ENCODE data around the gene RAD54L.
A peak's percentile ranks its signal among the peaks of the same experiment; 100 is the strongest.
"Not testable (repeated sequence)": the region's sequence is repeated elsewhere in the genome, so short reads cannot be mapped to it uniquely, and the experiment has no call there.

The RAD54L gene

GRCh38 chr1:46247436-46248121 is at the start of gene RAD54L:
Gene RAD54L (plus strand): TSS chr1:46247763. CDS start chr1:46248406, 643 bp downstream.
- DNase-seq (ENCODE audit: low spot score): peak; percentile 93

DNA sequence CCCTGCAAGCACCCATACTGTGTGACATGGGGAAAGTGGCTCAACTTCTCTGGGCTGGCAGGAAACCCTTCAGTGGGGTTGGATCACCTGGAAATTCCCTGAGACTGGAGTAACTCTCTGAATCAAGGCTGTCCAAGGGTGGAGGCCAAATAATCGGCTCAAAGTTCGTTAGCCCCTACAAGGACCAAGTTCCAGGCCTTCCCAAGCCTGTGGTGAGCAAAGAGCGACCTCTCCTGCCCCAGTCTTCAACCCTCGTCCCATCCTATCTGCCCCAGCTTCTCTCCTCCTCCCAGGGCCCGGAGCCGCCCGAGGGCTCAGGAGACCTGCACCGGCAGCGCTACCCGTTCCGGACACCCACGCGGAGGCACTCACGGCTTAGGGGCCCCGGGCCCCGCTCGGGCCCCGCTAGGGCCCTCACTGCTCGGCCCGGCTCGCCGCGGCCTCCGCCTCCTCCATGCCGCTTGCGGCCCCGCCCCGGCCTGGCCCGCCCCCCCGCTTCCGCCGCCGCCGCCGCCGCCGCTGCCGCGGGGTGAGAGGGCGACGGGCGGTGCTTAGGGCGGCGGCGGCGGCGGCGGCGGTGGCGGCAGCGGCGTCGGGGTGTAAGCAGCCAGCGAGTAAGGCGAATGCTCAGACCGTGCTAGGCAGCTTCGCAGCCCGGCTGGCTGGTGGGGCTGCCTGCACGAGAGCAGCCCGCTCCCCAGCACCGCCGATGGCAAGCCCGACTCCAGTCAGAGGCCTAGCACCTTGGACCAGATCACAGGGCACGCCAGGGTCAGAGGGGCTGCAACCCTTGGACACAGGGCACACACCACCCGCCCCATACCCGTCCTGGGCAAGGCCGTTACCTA is 49.4 kb upstream of the RAD54L start, which contains the start of gene POMGNT1:
TSS of gene POMGNT1 (minus strand) at position 471 of the 848 bp plus-strand sequence. CDS start 613 bp downstream, outside the sequence.
- peak; percentile 90 for DNase-seq (ENCODE audit: low spot score)

- no peak for DNase-seq (ENCODE audit: low spot score)
Measured at GRCh38 chr1:46199233-46199749, 48.3 kb upstream of the RAD54L start.

DNA sequence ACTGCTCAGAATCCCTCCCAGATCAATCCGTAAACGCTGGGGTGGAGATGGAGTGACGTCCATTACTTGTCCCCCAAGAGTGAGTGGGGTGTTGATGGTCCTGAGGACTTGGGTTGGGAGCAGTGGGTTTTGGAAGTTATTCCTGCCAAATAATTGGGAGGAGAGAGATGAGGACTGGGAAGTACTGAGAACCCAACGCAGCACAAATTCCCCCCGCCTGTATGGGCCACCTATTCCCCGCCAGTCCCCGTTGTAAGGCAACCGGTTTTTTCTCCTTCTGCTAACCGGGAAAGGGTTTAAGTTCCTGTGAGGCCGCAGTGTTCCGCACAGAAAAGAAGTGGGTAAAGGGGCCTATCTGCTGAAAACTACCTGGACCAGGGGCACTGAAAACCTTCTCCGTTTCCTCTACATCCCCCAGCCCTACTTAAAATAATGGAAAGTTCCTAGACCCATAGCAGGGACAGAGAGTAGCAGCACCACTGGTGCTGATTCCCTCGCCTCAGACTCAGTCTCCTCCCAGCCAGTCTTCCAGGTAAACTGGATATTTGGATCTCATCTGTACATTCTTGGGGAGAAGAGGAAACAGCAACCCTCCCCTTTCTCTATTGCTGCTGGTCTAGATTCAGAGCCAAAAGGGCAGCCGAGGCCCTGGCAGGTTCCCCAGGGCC is 43.7 kb upstream of the RAD54L start:
- DNase-seq (ENCODE audit: low spot score): no peak

- DNase-seq (ENCODE audit: low spot score): no peak
Measured at GRCh38 chr1:46204406-46204742, 43.2 kb upstream of the RAD54L start.

GRCh38 chr1:46205141-46205540 is 42.4 kb upstream of the RAD54L start:
- no peak for DNase-seq (ENCODE audit: low spot score)

DNA sequence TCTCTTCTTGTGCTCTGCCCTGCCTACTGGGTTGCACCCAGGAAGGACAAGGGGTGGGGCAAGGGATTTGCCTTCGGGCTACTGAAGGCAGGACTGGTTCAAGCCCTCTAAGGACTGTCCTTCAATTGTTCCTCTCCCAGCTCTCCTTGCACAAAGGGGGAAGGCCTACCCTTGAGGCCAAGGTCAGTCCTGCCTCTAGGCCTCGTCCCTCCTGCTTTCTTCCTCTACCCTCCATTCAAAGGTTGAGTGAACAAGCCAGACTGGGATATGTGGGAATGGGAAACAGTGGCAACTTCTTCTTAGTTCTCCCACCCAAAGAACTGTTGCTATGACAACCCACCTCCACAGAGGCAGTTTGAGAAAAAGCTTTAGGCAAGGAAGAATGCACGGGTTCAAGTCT is 41.8 kb upstream of the RAD54L start:
- no peak for DNase-seq (ENCODE audit: low spot score)

- DNase-seq (ENCODE audit: low spot score): no peak
Measured at GRCh38 chr1:46206399-46206798, 41.2 kb upstream of the RAD54L start.

DNA sequence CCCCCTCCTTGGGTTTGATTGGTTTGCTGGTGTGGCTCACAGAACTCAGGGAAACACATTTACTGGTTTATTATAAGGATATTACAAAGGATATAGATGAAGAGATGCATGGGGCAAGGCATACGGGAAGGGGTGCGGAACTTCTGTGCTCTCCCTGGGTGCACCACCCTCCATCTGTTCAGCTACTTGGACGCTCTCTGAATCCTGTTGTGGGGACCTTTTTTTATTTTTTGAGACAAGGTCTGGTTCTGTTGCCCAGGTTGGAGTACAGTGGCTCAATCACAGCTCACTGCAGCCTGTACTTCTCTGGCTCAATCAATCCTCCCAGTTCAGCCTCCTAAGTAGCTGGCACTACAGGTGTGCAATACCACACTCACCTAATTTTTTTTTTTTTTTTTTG is 37.0 kb upstream of the RAD54L start:
- DNase-seq (ENCODE audit: low spot score): no peak

DNA sequence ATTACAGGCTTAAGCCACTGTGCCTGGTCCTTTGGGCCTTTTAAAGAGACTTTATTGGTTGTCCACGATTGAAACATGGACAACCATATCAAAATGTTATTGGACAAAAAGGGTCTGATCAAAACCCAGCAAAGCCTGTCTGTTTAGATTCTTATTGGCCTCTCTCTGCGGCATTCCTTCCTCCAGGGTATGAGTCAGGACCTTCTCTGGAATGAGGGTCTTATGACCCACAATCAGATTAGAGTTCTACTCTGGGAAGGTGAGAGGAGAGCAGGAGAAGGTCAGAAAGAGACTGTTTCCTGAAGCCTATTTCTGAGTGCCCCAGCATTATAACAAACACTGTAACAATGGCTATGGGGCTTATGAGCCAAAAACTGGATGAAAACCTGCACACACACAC is 36.5 kb upstream of the RAD54L start:
- no peak for DNase-seq (ENCODE audit: low spot score)

DNA sequence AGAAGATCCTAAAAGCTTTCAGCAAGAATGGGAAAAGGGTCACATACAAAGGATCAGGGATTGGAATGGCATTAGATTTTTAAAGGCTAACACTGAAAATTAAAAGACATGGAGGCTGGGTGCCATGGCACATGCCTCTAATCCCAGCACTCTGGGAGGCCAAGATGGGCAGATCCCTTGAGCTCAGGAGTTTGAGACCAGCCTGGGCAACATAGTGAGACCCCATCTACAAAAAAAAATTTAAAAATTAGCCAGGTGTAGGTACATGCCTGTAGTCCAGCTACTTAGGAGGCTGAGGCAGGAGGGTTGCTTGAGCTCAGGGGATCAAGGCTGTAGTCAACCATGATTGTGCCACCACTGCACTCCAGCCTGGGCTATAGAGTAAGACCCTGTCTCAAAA is 32.1 kb upstream of the RAD54L start:
- no peak for DNase-seq (ENCODE audit: low spot score)

- no peak for DNase-seq (ENCODE audit: low spot score)
Measured at GRCh38 chr1:46218443-46218842, 29.1 kb upstream of the RAD54L start.

DNA sequence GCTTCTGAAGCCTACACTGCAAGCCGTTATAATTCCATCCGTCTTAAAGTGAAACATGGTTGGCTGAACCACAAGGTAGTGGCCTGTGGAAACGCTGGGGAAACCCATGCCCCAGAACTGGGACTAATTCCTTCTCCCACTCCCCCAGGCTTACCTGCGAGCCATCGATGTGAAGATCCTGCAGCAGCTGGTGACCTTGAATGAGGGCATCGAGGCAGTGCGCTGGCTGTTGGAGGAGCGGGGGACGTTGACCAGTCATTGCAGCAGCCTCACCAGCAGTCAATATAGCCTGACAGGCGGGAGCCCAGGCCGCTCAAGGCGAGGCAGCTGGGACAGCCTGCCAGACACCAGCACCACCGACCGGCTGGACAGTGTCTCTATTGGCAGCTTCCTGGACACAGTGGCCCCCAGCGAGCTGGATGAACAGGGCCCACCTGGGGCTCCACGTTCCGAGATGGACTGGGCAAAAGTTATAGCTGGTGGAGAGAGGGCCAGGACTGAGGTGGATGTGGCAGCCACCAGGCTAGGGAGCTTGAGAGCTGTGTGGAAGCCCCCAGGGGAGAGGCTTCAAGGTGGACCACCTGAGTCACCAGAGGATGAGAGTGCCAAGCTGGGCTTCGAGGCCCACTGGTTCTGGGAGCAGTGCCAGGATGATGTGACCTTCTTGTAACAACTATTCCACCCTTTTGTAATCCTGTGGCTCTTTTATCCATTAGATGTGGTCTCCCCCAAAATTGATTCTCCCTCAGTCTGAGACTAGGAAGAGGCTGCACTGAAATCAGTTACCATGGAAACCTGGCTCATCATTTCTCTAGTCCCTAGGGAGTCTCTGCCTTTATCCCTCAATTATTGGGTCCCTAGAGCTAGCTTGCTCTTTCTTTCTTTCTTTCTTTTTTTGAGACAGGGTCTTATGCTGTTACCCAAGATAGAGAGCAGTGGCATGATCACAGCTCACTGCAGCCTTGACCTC is 27.7 kb upstream of the RAD54L start:
- no peak for DNase-seq (ENCODE audit: low spot score)

DNA sequence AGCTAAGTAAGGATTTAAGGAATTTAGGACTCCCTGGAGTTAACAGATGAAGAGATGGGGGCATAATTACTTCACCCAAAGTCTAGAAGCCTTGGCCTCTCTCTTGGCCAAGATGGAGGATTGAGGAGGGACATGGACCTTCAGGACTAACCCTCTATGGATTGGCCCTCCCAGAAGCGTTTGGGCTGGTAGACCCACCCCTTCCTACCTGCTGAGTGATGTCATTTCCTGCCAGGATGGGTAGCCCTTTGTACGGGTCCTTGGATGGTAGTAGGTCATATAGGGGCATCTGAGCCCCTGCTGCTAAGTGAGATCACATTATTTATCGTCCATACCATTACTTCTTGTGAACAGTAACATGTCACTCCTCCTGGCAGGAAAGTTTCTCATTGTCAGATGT is 26.8 kb upstream of the RAD54L start:
- DNase-seq (ENCODE audit: low spot score): no peak

- DNase-seq (ENCODE audit: low spot score): no peak
Measured at GRCh38 chr1:46221749-46222148, 25.8 kb upstream of the RAD54L start.

DNA sequence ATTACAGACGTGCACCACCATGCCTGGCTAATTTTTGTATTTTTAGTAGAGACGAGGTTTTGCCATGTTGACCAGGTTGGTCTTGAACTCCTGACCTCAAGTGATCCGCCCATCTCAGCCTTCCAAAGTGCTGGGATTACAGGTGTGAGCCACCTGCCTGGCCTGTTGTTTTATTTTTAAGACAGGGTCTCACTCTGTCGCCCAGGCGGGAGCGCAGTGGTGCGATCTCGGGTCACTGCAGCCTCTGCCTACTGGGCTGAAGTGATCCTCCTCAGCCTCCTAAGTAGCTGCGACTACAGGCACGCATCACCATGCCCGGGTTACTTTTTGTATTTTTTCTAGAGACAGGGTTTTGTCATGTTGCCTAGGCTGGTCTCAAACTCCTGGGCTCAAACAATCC is 24.5 kb upstream of the RAD54L start:
- DNase-seq (ENCODE audit: low spot score): not testable (repeated sequence)

DNA sequence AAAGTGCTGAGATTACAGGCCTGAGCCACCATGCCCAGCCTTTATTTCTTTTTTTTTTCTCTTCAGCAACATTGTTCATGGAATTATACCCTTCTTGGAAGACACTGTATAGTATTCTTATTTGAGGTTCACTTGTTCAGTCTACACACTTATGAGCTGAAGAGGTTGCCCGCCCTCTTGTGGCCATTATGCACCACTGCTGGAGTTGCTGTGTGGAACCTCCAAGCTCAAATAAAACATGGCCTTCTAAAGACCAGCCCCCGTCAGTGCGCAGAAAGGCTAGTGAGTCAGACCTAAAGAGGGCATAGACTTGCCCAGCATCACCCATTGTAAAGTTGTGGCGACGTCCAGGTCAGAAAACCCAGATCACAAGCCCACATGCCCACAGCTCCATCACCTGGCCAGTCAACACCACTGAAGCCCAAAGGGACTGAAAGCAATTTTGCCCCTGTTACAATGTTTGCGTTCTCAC is 24.1 kb upstream of the RAD54L start:
- DNase-seq (ENCODE audit: low spot score): peak; percentile 48

DNA sequence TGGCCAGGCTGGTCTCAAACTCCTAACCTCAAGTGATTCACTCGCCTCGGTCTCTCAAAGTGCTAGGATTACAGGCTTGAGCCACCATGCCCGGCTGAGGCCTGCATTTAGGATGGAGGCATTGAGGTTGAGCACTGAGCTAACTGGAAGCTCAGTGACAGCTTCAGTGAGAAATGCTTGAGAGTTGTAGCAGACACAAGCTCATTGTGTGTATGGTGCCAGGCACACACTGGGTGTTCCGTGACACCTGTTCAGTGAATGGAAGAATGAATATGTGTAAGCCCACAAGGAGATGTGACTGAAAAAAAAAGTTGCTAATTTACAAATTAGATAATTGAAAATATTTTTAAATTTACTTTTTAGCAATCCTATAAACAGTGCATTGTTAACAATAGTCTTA is 22.6 kb upstream of the RAD54L start:
- DNase-seq (ENCODE audit: low spot score): no peak

DNA sequence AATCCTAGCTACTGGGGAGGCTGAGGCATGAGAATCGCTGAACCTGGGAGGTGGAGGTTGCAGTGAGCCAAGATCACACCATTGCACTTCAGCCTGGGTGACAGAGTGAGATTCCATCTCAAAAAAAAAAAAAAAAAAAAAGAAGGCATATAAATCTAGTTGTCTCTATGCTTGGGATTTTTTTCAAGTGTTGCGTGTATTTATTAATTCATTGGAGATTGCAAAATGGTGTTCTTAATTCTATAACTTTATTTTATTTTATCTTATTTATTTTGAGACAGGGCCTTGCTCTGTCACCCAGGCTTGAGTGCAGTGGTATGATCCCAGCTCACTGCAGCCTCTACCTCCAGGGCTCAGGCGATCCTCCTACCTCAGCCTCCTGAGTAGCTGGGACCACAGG is 16.3 kb upstream of the RAD54L start:
- DNase-seq (ENCODE audit: low spot score): not testable (repeated sequence)

DNA sequence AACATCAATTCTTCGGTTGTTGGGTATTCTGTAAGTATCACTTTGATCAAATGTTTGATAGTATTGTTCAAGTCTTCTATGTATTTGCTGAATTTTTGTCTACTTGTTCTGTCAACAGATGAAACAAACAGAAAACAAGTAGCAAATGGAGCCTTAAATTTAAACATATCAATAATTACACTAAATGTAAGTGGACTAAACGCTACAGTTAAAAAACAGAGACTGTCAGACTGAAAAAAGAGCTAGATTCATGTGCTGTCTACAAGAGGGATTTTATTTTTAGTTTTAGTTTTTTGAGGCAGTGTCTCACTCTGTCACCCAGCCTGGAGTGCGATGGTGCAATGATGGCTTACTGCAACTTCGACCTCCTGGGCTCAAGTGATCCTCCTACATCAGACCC is 10.7 kb upstream of the RAD54L start:
- no peak for DNase-seq (ENCODE audit: low spot score)

- DNase-seq (ENCODE audit: low spot score): not testable (repeated sequence)
Measured at GRCh38 chr1:46238865-46239264, 8.7 kb upstream of the RAD54L start.
